GM12864 (cell line): Measurements from ENCODE around the gene PCED1A.

Source experiments
- DNase-seq: peaks from one replicate; pipeline ENCODE4 v3.0.0-alpha.2; 2011; ENCODE audit warnings: low read depth
- H3K4me3 ChIP-seq: 2 replicates; pipeline ENCODE4 v1.5.1; 2011; ENCODE audit warnings: mild to moderate bottlenecking, low read depth, low read length, control low read depth
- TF ChIP-seq, protein P1 (sequence below): IDR thresholded peaks from 2 replicates; pipeline ENCODE4 v1.5.1; 2011; ENCODE audit warnings: low read depth, mild to moderate bottlenecking, moderate library complexity, low read length, control low read depth, inconsistent platforms; ENCODE audit errors: missing control alignments

PCED1A gene

DNA sequence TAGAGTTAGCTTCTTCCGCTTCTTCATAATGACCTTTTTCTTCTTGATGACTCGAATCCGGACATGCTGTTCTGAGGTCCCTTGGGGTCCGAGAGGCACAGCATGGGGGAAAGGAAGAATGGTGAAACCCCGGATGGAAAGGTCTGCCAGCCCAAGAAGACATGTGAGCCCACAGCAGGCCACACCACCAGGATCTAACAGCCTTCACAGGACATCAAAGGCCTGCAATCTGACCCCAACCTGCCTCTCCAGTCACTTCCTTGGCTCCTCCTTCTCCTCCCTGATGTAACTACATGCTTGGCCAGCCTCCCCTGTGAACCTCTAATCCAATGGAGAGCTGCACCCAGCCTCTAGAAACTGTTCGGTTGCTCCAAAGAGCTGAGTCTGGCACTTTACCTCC, 41.6 kb downstream of the PCED1A start:
- no peak for DNase-seq
- H3K4me3 ChIP-seq, result no peak overlapping the region
- TF ChIP-seq, protein P1, sequence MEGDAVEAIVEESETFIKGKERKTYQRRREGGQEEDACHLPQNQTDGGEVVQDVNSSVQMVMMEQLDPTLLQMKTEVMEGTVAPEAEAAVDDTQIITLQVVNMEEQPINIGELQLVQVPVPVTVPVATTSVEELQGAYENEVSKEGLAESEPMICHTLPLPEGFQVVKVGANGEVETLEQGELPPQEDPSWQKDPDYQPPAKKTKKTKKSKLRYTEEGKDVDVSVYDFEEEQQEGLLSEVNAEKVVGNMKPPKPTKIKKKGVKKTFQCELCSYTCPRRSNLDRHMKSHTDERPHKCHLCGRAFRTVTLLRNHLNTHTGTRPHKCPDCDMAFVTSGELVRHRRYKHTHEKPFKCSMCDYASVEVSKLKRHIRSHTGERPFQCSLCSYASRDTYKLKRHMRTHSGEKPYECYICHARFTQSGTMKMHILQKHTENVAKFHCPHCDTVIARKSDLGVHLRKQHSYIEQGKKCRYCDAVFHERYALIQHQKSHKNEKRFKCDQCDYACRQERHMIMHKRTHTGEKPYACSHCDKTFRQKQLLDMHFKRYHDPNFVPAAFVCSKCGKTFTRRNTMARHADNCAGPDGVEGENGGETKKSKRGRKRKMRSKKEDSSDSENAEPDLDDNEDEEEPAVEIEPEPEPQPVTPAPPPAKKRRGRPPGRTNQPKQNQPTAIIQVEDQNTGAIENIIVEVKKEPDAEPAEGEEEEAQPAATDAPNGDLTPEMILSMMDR, result no peak

DNA sequence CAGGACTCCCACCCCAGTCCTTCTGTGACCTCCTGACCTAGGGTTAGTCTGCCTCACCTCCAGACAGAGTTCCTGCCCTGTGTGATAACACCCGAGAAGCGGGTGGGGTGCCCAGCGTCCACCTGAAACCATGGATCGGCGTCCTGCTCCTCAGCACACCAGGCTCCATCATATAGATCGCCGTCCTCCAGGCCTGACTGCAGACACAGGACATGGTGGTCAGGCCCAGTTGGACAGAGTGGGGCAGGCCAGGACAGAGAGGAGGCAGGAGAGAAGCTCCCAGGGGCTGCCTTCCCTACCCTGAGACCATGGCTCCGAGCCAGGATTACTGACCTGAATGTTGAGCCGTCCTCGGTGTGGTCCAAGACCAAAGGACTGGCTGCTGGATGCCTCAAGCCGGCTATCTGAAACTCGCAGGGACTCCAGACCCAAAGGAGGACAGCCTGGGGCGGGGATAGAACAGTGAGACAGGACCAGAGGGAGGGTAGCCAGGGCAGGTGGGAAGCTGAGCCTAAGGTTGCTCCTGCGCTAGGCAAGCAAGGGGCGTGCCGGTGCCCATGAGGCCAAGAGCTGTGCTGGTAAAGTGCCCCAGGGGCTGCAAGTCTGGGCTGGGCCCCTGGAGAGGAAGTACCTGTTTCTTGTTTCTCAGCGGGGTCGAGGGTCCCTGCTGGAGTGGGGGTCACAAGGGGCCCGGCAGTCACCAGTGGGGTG, 42.2 kb downstream of the PCED1A start:
- TF ChIP-seq, protein P1, result no peak
- no peak overlapping the region for H3K4me3 ChIP-seq
- no peak for DNase-seq

DNA sequence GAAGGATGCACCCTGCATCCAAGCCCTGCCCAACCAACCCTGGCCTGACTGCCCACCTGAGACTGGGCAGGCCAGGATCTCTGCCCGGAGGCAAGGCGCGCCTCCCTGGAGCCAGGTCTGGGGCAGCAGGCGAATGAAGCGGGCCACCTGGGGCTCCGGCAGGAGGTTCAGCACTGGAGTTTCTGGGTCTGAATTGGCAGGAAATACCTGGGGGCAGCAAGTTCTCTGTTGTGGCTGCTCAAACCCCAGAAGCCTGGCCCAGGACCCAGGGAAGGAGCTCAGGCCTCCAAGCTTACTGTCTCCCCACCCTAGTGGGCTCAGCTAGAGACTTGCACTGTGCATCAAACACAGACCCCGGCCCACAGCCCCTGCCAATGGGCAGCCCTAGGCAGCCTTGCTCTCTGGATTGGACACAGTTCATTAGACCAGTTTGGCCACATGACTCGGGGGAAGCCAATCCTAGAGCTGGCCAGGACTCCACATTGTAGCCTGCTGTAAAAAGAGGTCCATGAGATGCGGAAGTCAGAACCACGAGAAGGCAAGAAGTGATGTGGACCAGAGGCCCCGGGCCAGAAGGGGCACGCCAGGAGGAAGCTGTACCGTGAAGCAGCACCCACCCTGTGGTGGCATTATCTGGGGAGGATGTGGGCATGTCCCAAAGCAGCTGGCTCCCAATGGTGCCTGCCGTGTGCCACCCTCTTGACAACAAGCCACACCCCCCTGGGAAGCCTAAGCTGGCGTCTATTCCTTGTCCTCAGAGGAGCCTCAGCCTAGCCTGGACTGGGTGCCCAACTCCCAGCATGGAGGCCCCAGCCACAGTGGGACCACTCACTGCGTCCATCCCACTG, 43.1 kb downstream of the PCED1A start:
- H3K4me3 ChIP-seq, result no peak overlapping the region
- TF ChIP-seq, protein P1, result no peak
- DNase-seq, result no peak

DNA sequence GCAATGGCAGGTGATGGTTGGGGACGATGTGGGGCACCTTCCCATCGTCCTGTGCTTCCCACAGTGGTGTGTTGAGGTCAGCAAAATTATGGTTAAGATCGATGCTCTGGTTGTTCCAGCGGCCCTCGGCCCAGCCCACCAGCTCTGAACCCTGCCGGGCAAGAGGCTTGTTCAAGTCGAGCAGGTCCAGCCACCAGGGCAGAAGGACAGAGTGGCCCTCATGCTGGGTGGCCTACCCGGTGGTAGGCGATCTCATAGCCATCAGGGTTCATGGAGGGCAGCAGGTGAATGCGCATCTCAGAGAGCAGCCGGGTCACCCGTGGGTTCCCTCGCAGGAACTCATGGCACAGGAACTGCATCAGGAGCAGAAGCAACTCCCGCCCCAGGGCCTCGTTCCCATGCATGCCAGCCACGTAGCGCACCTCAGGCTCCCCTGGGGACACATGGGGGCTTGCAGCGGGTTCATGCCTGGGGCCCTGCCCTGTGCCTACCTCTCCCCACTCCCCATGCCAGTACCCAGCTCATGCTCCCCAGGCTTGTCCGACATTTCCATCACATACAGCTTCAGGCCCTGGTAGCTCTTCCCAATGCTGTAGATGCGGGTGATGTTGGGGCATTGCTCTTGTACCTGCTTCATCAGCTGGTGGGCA, 44.3 kb downstream of the PCED1A start:
- TF ChIP-seq, protein P1, result no peak
- no peak for DNase-seq
- no peak overlapping the region for H3K4me3 ChIP-seq

DNA sequence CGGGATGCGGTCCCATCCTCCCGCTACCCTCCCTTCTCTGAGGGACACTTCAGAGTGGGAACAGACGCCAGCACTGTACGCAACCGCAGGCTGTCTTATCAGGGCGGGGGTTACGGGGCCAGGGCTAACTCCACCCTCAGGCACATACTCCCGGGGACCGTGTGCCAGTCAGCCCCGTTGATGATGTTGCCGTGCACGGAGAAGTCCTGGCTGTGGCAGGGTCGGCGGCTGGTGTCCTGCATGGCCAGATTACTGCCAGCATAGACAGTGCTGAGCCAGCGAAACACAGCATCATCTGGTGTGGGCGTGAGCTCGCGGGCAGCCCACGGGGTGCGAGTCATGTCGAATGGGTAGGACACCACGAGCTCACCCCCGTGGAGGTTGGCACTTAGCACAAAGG, 45.0 kb downstream of the PCED1A start:
- TF ChIP-seq, protein P1, result no peak
- no peak for DNase-seq
- H3K4me3 ChIP-seq, result no peak overlapping the region

DNA sequence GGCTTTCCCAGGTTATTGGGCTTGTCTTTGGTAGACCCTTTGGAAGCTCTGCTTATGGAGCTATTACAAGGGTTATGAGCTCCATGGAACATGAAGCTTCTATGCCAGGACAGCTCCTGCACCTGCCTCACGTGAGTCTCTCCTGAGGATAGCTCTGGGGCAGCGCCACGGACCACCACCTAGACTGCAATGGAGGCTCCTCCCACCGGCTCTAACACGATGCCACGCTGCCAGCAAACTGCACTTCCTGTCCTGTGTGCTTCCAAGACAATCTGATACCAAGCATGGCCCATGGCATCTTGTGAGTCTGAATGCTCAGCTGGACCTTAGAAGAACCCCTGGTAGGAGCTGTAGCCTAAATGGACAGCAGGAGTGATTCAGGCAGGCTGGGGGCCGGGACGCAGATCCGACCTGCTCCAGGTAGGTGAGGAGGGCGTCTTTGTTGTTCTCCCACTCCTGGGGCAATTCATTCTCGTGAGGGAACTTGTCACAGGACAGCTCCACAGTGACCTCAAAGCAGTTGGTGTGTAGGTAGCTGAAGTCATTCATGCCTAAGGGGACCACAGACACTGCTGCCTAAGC, 45.5 kb downstream of the PCED1A start:
- H3K4me3 ChIP-seq, result no peak overlapping the region
- TF ChIP-seq, protein P1, result no peak
- DNase-seq, result no peak
